ENCODE results near the gene SLC50A1.
A peak's percentile ranks its signal among the peaks of the same experiment; 100 is the strongest.
"Not testable (repeated sequence)": the region's sequence is repeated elsewhere in the genome, so short reads cannot be mapped to it uniquely, and the experiment has no call there.

Gene SLC50A1

DNA sequence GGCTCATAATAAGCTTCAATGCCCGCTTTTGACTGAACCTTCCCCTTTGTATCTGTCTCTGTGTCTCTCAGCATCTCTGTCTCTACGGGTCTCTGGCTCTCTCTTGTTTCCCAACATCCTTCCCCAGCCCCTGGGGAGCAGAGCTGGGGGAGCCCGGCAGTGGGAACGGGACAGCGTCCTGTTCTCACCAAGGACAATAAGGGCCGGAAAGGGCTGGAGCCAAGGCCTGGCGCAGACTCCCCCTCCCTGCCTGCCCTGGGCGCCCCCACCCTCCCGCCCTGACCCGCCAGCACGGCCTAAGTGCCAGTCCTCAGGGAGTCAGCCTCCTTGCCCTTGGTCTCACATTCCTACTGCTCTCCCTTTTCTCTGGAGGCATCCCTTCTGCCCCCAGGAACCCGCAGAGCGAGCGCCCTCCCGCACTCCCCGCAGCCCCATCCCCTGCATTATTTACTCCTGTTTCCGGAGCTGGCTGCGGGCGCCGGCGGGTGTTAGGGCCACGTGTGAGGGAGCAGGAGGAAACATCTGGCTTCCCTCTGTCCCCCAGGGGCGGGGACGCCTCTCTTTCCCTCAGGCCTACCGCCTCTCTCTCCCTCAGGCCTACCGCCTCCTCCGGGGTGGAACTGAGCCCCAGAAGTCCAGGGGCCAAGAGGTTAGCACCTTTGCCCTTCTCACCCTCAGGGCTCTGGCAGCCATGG is 31.0 kb downstream of the SLC50A1 start:
- H3K4me3 ChIP-seq (ENCODE audit: control insufficient read depth, low read depth, low read length): no peak overlapping the region
- TF ChIP-seq, protein P1, sequence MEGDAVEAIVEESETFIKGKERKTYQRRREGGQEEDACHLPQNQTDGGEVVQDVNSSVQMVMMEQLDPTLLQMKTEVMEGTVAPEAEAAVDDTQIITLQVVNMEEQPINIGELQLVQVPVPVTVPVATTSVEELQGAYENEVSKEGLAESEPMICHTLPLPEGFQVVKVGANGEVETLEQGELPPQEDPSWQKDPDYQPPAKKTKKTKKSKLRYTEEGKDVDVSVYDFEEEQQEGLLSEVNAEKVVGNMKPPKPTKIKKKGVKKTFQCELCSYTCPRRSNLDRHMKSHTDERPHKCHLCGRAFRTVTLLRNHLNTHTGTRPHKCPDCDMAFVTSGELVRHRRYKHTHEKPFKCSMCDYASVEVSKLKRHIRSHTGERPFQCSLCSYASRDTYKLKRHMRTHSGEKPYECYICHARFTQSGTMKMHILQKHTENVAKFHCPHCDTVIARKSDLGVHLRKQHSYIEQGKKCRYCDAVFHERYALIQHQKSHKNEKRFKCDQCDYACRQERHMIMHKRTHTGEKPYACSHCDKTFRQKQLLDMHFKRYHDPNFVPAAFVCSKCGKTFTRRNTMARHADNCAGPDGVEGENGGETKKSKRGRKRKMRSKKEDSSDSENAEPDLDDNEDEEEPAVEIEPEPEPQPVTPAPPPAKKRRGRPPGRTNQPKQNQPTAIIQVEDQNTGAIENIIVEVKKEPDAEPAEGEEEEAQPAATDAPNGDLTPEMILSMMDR (conservative IDR thresholded peaks at IDR 0.05; ENCODE audit: control insufficient read depth, insufficient read depth, low read depth, low read length): no peak
- no peak for DNase-seq (ENCODE audit: low read depth)

DNA sequence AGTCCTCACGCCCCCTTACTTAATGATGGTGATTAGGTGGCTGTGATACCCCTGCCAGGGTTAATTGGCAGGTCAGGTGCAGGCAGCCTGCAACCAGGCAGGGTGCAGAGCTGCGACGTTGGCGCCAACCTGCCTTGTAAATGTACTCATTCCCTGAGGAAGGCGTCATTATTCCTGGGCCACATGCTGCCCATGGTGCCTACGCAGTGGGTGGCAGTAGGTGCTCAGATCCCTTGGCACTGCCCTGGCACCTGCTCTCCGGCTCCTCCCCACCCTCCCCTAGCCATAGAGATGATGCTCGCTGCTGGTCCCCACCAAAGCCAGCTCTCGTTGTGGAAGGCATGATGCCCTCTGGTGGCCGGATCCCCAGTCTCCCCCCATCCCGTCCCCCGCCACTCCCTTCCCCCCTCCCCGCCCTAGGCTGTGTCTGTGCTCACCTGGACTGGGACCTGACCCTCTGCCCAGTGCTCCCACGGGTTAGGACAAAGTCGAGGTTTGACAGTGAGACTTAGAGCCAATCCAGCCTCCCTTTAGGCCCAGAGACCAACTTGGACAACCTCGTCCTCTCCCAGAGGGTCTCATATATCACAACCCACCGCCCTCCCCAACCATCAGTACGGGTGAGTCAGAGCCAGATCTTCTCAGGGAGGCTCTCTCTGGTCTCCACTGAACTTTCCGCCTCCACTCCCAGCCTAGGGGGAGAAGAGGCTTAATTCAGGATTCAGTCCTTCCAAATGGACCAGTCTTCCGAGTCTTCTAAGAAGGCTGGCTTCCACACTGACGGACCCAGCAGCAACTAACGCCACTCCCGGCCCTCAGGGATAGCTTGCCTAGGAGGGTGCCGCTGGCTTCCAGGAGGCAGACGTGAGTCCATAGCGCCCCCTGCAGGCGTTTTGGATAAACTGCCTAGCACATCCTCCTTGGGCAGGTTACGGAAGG is 31.8 kb downstream of the SLC50A1 start:
- peak; percentile 82 for DNase-seq (ENCODE audit: low read depth)
- no peak overlapping the region for H3K4me3 ChIP-seq (ENCODE audit: control insufficient read depth, low read depth, low read length)
- TF ChIP-seq, protein P1 (conservative IDR thresholded peaks at IDR 0.05; ENCODE audit: control insufficient read depth, insufficient read depth, low read depth, low read length): peak; percentile 87

DNA sequence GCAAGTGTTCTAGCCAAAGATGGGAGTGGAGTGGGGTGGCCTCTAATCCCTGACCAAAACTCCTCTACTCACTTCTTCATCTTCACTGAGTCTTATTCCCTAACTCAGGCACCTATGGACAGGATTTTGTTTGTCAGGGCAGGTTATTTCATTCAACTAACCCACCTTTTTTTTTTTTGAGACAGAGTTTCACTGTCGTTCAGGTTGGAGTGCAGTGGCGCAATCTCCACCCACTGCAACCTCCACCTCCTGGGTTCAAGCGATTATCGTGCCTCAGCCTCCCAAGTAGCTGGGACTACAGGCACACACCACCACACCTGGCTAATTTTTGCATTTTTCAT is 32.4 kb downstream of the SLC50A1 start:
- not testable (repeated sequence) for H3K4me3 ChIP-seq (ENCODE audit: control insufficient read depth, low read depth, low read length)

DNA sequence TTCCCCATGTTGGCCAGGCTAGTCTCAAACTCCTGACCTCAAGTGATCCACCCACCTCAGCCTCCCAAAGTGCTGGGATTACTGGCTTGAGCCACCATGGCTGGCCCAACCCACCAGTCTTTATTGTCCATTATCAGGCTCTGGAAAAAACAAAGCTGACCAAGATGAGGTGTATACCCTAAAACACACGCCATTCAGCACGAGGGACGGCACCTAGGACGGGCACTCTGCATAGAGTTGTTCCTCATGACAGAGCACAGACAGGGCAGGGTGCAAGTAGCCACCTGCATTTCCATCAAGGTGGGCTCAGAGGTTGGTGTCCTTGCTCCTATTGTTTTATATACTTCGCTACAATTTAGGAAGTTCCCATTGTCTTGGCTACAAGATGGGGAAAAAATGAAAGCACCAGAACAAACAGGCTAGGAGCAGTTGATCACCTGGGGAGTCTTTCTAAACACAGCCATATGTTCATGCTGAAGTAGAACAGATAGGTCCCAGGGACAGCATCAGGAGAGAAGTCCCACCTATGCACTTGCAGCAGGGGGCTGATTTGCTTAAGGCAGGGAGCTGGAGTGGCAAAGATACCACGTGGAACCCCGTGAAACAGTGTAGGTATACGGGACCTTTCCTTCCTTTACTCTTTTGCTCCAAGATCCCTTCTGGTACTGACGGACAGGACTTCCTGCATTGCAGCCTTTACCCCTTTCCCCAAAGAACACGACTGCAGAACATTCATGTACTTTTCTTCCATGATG is 33.0 kb downstream of the SLC50A1 start:
- TF ChIP-seq, protein P1 (conservative IDR thresholded peaks at IDR 0.05; ENCODE audit: control insufficient read depth, insufficient read depth, low read depth, low read length): no peak
- no peak for DNase-seq (ENCODE audit: low read depth)

More for the DNA sequence above, 32.4 kb downstream of the SLC50A1 start:
- not testable (repeated sequence) for DNase-seq (ENCODE audit: low read depth)

DNA sequence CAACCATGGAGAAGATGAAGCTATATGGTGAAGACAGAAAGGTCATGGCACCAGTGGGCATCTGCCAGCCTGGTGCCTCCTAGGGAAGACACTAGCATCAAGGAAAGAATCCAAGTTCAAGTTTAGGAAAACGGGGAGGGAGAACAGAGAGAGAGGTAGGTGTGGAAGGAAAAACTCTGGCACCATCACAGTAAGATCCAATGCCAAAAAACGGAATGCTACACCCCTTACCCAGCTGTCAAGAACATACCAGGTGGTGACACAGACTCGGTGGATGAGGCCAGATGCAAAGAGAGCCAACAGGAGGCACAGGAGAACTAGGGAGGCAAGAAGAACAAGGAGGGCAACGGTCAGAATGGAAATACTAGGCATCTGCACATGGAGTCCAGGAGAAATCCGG is 33.9 kb downstream of the SLC50A1 start:
- TF ChIP-seq, protein P1 (conservative IDR thresholded peaks at IDR 0.05; ENCODE audit: control insufficient read depth, insufficient read depth, low read depth, low read length): no peak
- no peak overlapping the region for H3K4me3 ChIP-seq (ENCODE audit: control insufficient read depth, low read depth, low read length)
- DNase-seq (ENCODE audit: low read depth): no peak

More for the DNA sequence above, 33.0 kb downstream of the SLC50A1 start:
- H3K4me3 ChIP-seq (ENCODE audit: control insufficient read depth, low read depth, low read length): no peak overlapping the region

DNA sequence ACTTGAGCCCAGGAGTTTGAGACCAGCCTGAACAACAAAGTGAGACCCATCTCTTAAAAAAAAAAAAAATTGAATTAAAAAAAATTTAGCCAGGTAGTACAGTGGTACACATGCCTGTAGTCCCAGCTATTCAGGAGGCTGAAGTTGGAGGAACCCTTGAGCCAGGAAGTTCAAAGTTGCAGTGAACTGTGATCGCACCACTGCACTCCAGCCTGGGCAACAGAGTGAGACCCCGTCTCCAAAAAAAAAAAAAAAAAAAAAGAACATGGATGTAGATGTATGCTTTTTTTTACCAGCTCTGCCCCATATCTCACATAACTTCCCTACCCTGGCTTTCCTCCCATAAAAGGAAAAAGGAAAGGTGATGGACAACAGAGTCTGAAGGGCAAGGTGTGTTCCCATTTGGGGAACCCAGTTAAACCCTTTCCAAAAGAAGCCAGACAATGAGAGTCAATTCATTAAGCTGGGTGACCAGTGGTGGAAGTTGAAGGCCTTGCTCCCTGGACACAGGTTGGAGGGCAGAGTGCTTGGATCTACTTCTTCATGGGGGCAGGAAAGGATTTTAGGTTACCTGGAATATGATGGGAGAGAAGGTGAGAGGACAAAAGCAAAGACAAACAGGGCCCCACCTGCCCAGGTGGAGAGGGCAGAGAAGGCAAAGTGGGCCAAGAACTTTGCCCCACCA is 34.6 kb downstream of the SLC50A1 start:
- TF ChIP-seq, protein P1 (conservative IDR thresholded peaks at IDR 0.05; ENCODE audit: control insufficient read depth, insufficient read depth, low read depth, low read length): no peak
- H3K4me3 ChIP-seq (ENCODE audit: control insufficient read depth, low read depth, low read length): no peak overlapping the region
- no peak for DNase-seq (ENCODE audit: low read depth)
